ENCODE measurements around the gene EXOC8. TPM values are rescaled to one million over a fixed set of nuclear protein-coding genes. Genes with fewer than 3 reads are reported as not detected.

EXOC8 gene
- total RNA-seq, 2 donors from 2014 or later = 17.2 to 19.2 TPM

- Mint-ChIP-seq H3K9me3 (no peaks in the 10 kb centered on the region), H3K4me1 (ENCODE audit: low read depth) (peaks cover 40% of the 10 kb centered on the region), H3K36me3 (ENCODE audit: insufficient read depth in 2 of 2) (peaks cover 8 to 27% of the 10 kb centered on the region in 2 donors), H3K27ac (no peak overlapping the region), H3K4me3 (peak overlapping the region in 1 of 2 donors; percentile 11), H3K27me3 (ENCODE audit: low read depth) (no peaks in the 10 kb centered on the region)
- no peak for DNase-seq
- ATAC-seq (replicated peaks in 1 of 2) = no peak
Measured at GRCh38 chr1:231340328-231341013, 2.8 kb upstream of the EXOC8 start.

- no peaks in the 10 kb centered on the region for H3K9me3 Mint-ChIP-seq
- ATAC-seq (replicated peaks in 1 of 2) (peak in 1 of 2 donors; percentile 5), DNase-seq (no peak)
- peaks cover 8 to 28% of the 10 kb centered on the region in 2 donors for H3K36me3 Mint-ChIP-seq (ENCODE audit: insufficient read depth in 2 of 2)
- H3K4me3 Mint-ChIP-seq = peak within 1 kb of the TSS; percentile 88 to 93
- peak within 1 kb of the TSS; percentile 99 for H3K27ac Mint-ChIP-seq
- peaks cover 60% of the 10 kb centered on the region for H3K4me1 Mint-ChIP-seq (ENCODE audit: low read depth)
- H3K27me3 Mint-ChIP-seq (ENCODE audit: low read depth) = no peaks in the 10 kb centered on the region
Measured at GRCh38 chr1:231338270-231339128, 847 bp upstream of the EXOC8 start, which contains the start of gene SPRTN. Gene SPRTN (plus strand): TSS chr1:231338293. CDS start chr1:231338384, 91 bp downstream.

- Mint-ChIP-seq H3K36me3 (ENCODE audit: insufficient read depth in 2 of 2) (peaks cover 8 to 28% of the 10 kb centered on the region in 2 donors), H3K4me1 (ENCODE audit: low read depth) (peaks cover 66% of the 10 kb centered on the region)
- ATAC-seq (replicated peaks in 1 of 2) = peak in 1 of 2 donors; percentile 1
Measured at GRCh38 chr1:231337043-231337471, 595 bp downstream of the EXOC8 start.

GRCh38 chr1:231335663-231336602, 1.7 kb downstream of the EXOC8 start:
- ATAC-seq (replicated peaks in 1 of 2) (no peak), DNase-seq (no peak)
- no peaks in the 10 kb centered on the region for H3K27me3 Mint-ChIP-seq (ENCODE audit: low read depth)
- H3K9me3 Mint-ChIP-seq = no peaks in the 10 kb centered on the region
- peaks cover 10 to 27% of the 10 kb centered on the region in 2 donors for H3K36me3 Mint-ChIP-seq (ENCODE audit: insufficient read depth in 2 of 2)
- H3K27ac Mint-ChIP-seq = peak overlapping the region; percentile 97
- H3K4me3 Mint-ChIP-seq = peak overlapping the region; percentile 88 to 93
- H3K4me1 Mint-ChIP-seq (ENCODE audit: low read depth) = peaks cover 64% of the 10 kb centered on the region

More at GRCh38 chr1:231337043-231337471, 595 bp downstream of the EXOC8 start:
- DNase-seq = no peak
- Mint-ChIP-seq H3K9me3 (no peaks in the 10 kb centered on the region), H3K4me3 (peak overlapping the region; percentile 88 to 93), H3K27ac (peak overlapping the region; percentile 99), H3K27me3 (ENCODE audit: low read depth) (no peaks in the 10 kb centered on the region)

GRCh38 chr1:231334952-231335351, 2.7 kb downstream of the EXOC8 start:
- peak overlapping the region; percentile 69 to 74 for H3K4me3 Mint-ChIP-seq
- no peaks in the 10 kb centered on the region for H3K27me3 Mint-ChIP-seq (ENCODE audit: low read depth)
- H3K27ac Mint-ChIP-seq = peak overlapping the region; percentile 73
- H3K9me3 Mint-ChIP-seq = no peaks in the 10 kb centered on the region
- peaks cover 10 to 23% of the 10 kb centered on the region in 2 donors for H3K36me3 Mint-ChIP-seq (ENCODE audit: insufficient read depth in 2 of 2)
- H3K4me1 Mint-ChIP-seq (ENCODE audit: low read depth) = peaks cover 56% of the 10 kb centered on the region
- DNase-seq (no peak), ATAC-seq (replicated peaks in 1 of 2) (no peak)

GRCh38 chr1:231334079-231334666, 3.5 kb downstream of the EXOC8 start:
- Mint-ChIP-seq H3K27ac (peak overlapping the region; percentile 56), H3K4me3 (peak overlapping the region; percentile 69 to 74), H3K27me3 (ENCODE audit: low read depth) (no peaks in the 10 kb centered on the region), H3K36me3 (ENCODE audit: insufficient read depth in 2 of 2) (peaks cover 10 to 23% of the 10 kb centered on the region in 2 donors), H3K9me3 (no peaks in the 10 kb centered on the region), H3K4me1 (ENCODE audit: low read depth) (peaks cover 48% of the 10 kb centered on the region)
- no peak for ATAC-seq (replicated peaks in 1 of 2)
- no peak for DNase-seq

- H3K4me3 Mint-ChIP-seq = peak overlapping the region in 1 of 2 donors; percentile 59
- DNase-seq = no peak
- H3K36me3 Mint-ChIP-seq (ENCODE audit: insufficient read depth in 2 of 2) = peaks cover 9 to 20% of the 10 kb centered on the region in 2 donors
- H3K9me3 Mint-ChIP-seq = no peaks in the 10 kb centered on the region
- no peak for ATAC-seq (replicated peaks in 1 of 2)
- no peak overlapping the region for H3K27ac Mint-ChIP-seq
- H3K27me3 Mint-ChIP-seq (ENCODE audit: low read depth) = no peaks in the 10 kb centered on the region
- H3K4me1 Mint-ChIP-seq (ENCODE audit: low read depth) = peaks cover 41% of the 10 kb centered on the region
Measured at GRCh38 chr1:231332761-231333160, 4.9 kb downstream of the EXOC8 start.

GRCh38 chr1:231329483-231329882, 8.2 kb downstream of the EXOC8 start:
- ATAC-seq (replicated peaks in 1 of 2) = no peak
- Mint-ChIP-seq H3K4me3 (no peak overlapping the region), H3K9me3 (no peaks in the 10 kb centered on the region), H3K36me3 (ENCODE audit: insufficient read depth in 2 of 2) (peaks cover 2 to 4% of the 10 kb centered on the region in 2 donors), H3K27me3 (ENCODE audit: low read depth) (no peaks in the 10 kb centered on the region), H3K4me1 (ENCODE audit: low read depth) (peaks cover 16% of the 10 kb centered on the region), H3K27ac (no peak overlapping the region)
- DNase-seq = no peak

- Mint-ChIP-seq H3K4me3 (no peak overlapping the region), H3K9me3 (no peaks in the 10 kb centered on the region), H3K27ac (no peak overlapping the region), H3K4me1 (ENCODE audit: low read depth) (no peaks in the 10 kb centered on the region), H3K27me3 (ENCODE audit: low read depth) (no peaks in the 10 kb centered on the region), H3K36me3 (ENCODE audit: insufficient read depth in 2 of 2) (peaks cover 2 to 4% of the 10 kb centered on the region in 2 donors)
- DNase-seq (no peak), ATAC-seq (replicated peaks in 1 of 2) (no peak)
Measured at GRCh38 chr1:231327617-231328016, 10.0 kb downstream of the EXOC8 start.

GRCh38 chr1:231326248-231326647, 11.4 kb downstream of the EXOC8 start:
- H3K27me3 Mint-ChIP-seq (ENCODE audit: low read depth) = no peaks in the 10 kb centered on the region
- no peaks in the 10 kb centered on the region for H3K36me3 Mint-ChIP-seq (ENCODE audit: insufficient read depth in 2 of 2)
- no peak overlapping the region for H3K4me3 Mint-ChIP-seq
- no peak for DNase-seq
- H3K4me1 Mint-ChIP-seq (ENCODE audit: low read depth) = no peaks in the 10 kb centered on the region
- H3K27ac Mint-ChIP-seq = no peak overlapping the region
- ATAC-seq (replicated peaks in 1 of 2) = no peak
- no peaks in the 10 kb centered on the region for H3K9me3 Mint-ChIP-seq

- no peaks in the 10 kb centered on the region for H3K4me1 Mint-ChIP-seq (ENCODE audit: low read depth)
Measured at GRCh38 chr1:231324660-231325059, 13.0 kb downstream of the EXOC8 start.

GRCh38 chr1:231322880-231323530, 14.6 kb downstream of the EXOC8 start:
- no peak for ATAC-seq (replicated peaks in 1 of 2)
- Mint-ChIP-seq H3K4me3 (no peak overlapping the region), H3K4me1 (ENCODE audit: low read depth) (no peaks in the 10 kb centered on the region), H3K27me3 (ENCODE audit: low read depth) (no peaks in the 10 kb centered on the region), H3K36me3 (ENCODE audit: insufficient read depth in 2 of 2) (no peaks in the 10 kb centered on the region), H3K27ac (no peak overlapping the region), H3K9me3 (no peaks in the 10 kb centered on the region)
- DNase-seq = no peak

More at GRCh38 chr1:231324660-231325059, 13.0 kb downstream of the EXOC8 start:
- Mint-ChIP-seq H3K27ac (no peak overlapping the region), H3K9me3 (no peaks in the 10 kb centered on the region), H3K36me3 (ENCODE audit: insufficient read depth in 2 of 2) (no peaks in the 10 kb centered on the region), H3K4me3 (no peak overlapping the region), H3K27me3 (ENCODE audit: low read depth) (no peaks in the 10 kb centered on the region)
- DNase-seq (no peak), ATAC-seq (replicated peaks in 1 of 2) (no peak)

Data from activated T-cell treated with anti-CD3 and anti-CD28 coated beads, Interleukin-2, amount 50 U/mL, for 72 hours (primary cell).